SK-N-SH treated with all-trans-retinoic acid at 6 μM for 48 hours (cell line): ENCODE measurements around the gene IGSF6.
A peak's percentile ranks its signal among the peaks of the same experiment; 100 is the strongest.

Source experiments
- ATAC-seq: fragments of 200-7000 bp; cut with Tn5 transposase; 3 replicates; pipeline ENCODE4 v1.9.1; 2020; ENCODE audit warnings: mild to moderate bottlenecking, moderate library complexity
- ARNTL ChIP-seq: fragments of 450-650 bp; formaldehyde crosslinking; IDR thresholded peaks from 2 replicates; pipeline ENCODE4 v1.5.0; 2020; ENCODE audit warnings: low read depth, mild to moderate bottlenecking, moderate library complexity, borderline replicate concordance
- BACH2 ChIP-seq: fragments of 250-450 bp; sonication (Bioruptor Pico); IDR thresholded peaks from 2 replicates; pipeline ENCODE4 v1.9.0; 2021; ENCODE audit warnings: mild to moderate bottlenecking, borderline replicate concordance
- CREB5 ChIP-seq: fragments of 250-450 bp; sonication (Bioruptor Pico); IDR thresholded peaks from 2 replicates; pipeline ENCODE4 v1.5.1; 2020; ENCODE audit warnings: low read depth, mild to moderate bottlenecking, moderate library complexity
- CSDC2 ChIP-seq: fragments of 250-450 bp; sonication (Bioruptor Pico); IDR thresholded peaks from 2 replicates; pipeline ENCODE4 v1.5.0; 2020; ENCODE audit warnings: mild to moderate bottlenecking, moderate library complexity
- CSRNP3 ChIP-seq: fragments of 250-450 bp; sonication (Bioruptor Pico); IDR thresholded peaks from 2 replicates; pipeline ENCODE4 v1.5.1; 2021; ENCODE audit warnings: mild to moderate bottlenecking, moderate library complexity
- ESRRG ChIP-seq: fragments of 250-450 bp; sonication (Bioruptor Pico); IDR thresholded peaks from 2 replicates; pipeline ENCODE4 v1.6.1; 2021; ENCODE audit warnings: mild to moderate bottlenecking
- GLIS3 ChIP-seq: fragments of 250-450 bp; sonication (Bioruptor Pico); IDR thresholded peaks from 2 replicates; pipeline ENCODE4 v1.5.0; 2020; ENCODE audit warnings: mild to moderate bottlenecking, moderate library complexity
- ISL1 ChIP-seq: fragments of 250-450 bp; sonication (Bioruptor Pico); IDR thresholded peaks from 2 replicates; pipeline ENCODE4 v2.1.2; 2022; ENCODE audit warnings: mild to moderate bottlenecking, moderate library complexity
- PATZ1 ChIP-seq: fragments of 250-450 bp; sonication (Bioruptor Pico); IDR thresholded peaks from 2 replicates; pipeline ENCODE4 v1.8.0; 2020; ENCODE audit warnings: mild to moderate bottlenecking, moderate library complexity, borderline replicate concordance
- PPARA ChIP-seq: fragments of 250-450 bp; sonication (Bioruptor Pico); IDR thresholded peaks from 2 replicates; pipeline ENCODE4 v1.5.0; 2020; ENCODE audit warnings: mild to moderate bottlenecking, borderline replicate concordance
- RARB ChIP-seq: fragments of 250-450 bp; sonication (Bioruptor Pico); IDR thresholded peaks from 2 replicates; pipeline ENCODE4 v1.8.0; 2021; ENCODE audit warnings: mild to moderate bottlenecking, moderate library complexity
- SNAI2 ChIP-seq: fragments of 250-450 bp; sonication (Bioruptor Pico); IDR thresholded peaks from 2 replicates; pipeline ENCODE4 v1.5.0; 2020; ENCODE audit warnings: mild to moderate bottlenecking, moderate library complexity
- TCF4 ChIP-seq: fragments of 250-450 bp; sonication (Bioruptor Pico); IDR thresholded peaks from 2 replicates; pipeline ENCODE4 v1.8.0; 2021; ENCODE audit warnings: mild to moderate bottlenecking, moderate library complexity, borderline replicate concordance
- TOX ChIP-seq: fragments of 250-450 bp; sonication (Bioruptor Pico); IDR thresholded peaks from 2 replicates; pipeline ENCODE4 v1.8.0; 2021; ENCODE audit warnings: mild to moderate bottlenecking, moderate library complexity, borderline replicate concordance
- TSHZ2 ChIP-seq: fragments of 250-450 bp; sonication (Bioruptor Pico); IDR thresholded peaks from 2 replicates; pipeline ENCODE4 v1.5.0; 2020; ENCODE audit warnings: mild to moderate bottlenecking, moderate library complexity
- ZC3H10 ChIP-seq: fragments of 250-450 bp; sonication (Bioruptor Pico); IDR thresholded peaks from 2 replicates; pipeline ENCODE4 v1.5.1; 2021; ENCODE audit warnings: mild to moderate bottlenecking, moderate library complexity
- ZFP3 ChIP-seq: fragments of 250-450 bp; sonication (Bioruptor Pico); IDR thresholded peaks from 2 replicates; pipeline ENCODE4 v1.5.0; 2020; ENCODE audit warnings: mild to moderate bottlenecking, moderate library complexity
- ZNF565 ChIP-seq: fragments of 450-650 bp; formaldehyde crosslinking; conservative IDR thresholded peaks from 2 replicates; pipeline ENCODE4 v1.5.0; 2020; ENCODE audit warnings: low read depth, mild to moderate bottlenecking, moderate library complexity
- ZNF70 ChIP-seq: fragments of 450-650 bp; formaldehyde crosslinking; IDR thresholded peaks from 2 replicates; pipeline ENCODE4 v1.5.0; 2020; ENCODE audit warnings: mild to moderate bottlenecking, moderate library complexity
- ZNF8 ChIP-seq: fragments of 450-650 bp; formaldehyde crosslinking; IDR thresholded peaks from 2 replicates; pipeline ENCODE4 v1.5.0; 2020; ENCODE audit warnings: mild to moderate bottlenecking, moderate library complexity

The IGSF6 gene

GRCh38 chr16:21598701-21599121 lies 53.7 kb downstream of the IGSF6 start:
- no peak for TF ChIP-seq ZNF565 (CRISPR knock-in tag)
- no peak for TF ChIP-seq CREB5 (CRISPR knock-in tag)
- no peak for TF ChIP-seq CSDC2 (CRISPR knock-in tag)
- TF ChIP-seq ARNTL (CRISPR knock-in tag): no peak
- no peak for TF ChIP-seq BACH2 (CRISPR knock-in tag)
- TF ChIP-seq TSHZ2 (CRISPR knock-in tag): no peak
- TF ChIP-seq ZNF70: no peak
- TF ChIP-seq GLIS3 (CRISPR knock-in tag): no peak
- no peak for TF ChIP-seq TCF4 (CRISPR knock-in tag)
- TF ChIP-seq TOX (CRISPR knock-in tag): no peak
- TF ChIP-seq ZC3H10 (CRISPR knock-in tag): no peak
- peak; percentile 18 for ATAC-seq

GRCh38 chr16:21598206-21598605 lies 54.2 kb downstream of the IGSF6 start:
- ATAC-seq: no peak

More at GRCh38 chr16:21598206-21598605, 54.2 kb downstream of the IGSF6 start:
- TF ChIP-seq TSHZ2 (CRISPR knock-in tag) (no peak), CSRNP3 (no peak), ISL1 (CRISPR knock-in tag) (no peak), ESRRG (no peak), PATZ1 (CRISPR knock-in tag) (no peak), PPARA (CRISPR knock-in tag) (no peak), CREB5 (CRISPR knock-in tag) (no peak), ARNTL (CRISPR knock-in tag) (no peak), ZC3H10 (CRISPR knock-in tag) (no peak), RARB (no peak), TOX (CRISPR knock-in tag) (no peak), SNAI2 (CRISPR knock-in tag) (no peak), ZNF70 (no peak), BACH2 (CRISPR knock-in tag) (no peak), TCF4 (CRISPR knock-in tag) (no peak), ZFP3 (CRISPR knock-in tag) (no peak), ZNF8 (CRISPR knock-in tag) (no peak)
